HG03354 (cell line): ENCODE measurements around the gene MFAP4.

Experiments used
- ATAC-seq: cut with Tn5 transposase; IDR thresholded peaks from one replicate; pipeline ENCODE4 v1.9.1; 2021; ENCODE audit warnings: mild to moderate bottlenecking; ENCODE audit not compliant: unreplicated experiment, poor library complexity, severe bottlenecking

MFAP4 gene

DNA sequence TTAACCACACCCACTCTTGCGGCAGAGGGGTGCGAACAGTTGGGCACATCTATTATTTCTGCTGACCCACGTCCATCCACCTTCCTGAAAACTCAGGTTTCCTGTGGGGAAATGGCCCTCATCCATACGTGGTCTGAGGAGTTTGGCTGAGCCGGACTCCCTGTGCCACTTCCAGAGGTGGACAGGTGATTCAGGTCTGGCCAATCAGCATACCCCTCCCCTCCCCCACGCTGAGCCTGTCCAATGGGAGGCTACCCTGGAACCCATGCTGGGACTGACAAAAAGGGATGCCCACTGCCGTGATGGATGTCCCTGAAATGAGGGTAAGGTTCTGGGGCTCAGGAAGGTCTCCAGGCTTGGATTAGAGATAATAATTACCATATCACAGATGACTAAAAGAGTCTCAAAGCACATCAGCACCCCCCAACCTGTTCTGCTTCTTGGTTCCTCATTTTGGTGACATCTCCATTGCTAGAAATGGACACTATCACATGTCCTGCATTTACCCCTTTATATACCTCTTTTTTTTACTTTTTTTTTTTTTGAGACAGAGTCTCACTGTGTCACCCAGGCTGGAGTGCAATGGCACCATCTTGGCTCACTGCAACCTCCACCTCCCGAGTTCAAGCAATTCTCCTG lies 14.0 kb downstream of the MFAP4 start:
- ATAC-seq: no peak

DNA sequence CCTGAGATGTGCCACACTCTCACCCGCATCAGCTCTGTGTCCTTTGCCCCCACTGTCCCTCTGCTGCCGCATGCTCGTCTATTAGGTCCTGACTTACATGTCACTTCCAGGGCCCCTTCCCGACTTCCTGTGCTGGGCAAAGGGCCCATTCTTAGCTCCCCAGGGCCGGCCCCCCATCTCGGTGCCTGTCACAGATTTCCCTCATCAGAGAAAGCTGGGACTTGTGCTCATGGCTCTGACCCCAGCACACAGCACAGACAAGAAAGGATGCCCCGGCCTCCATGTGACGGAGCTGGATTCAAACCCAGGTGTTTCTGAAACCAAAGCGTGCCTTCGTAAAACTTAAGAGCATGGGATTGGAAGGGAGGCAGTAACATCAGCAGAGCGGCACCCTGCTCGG lies 14.6 kb downstream of the MFAP4 start:
- ATAC-seq: no peak

DNA sequence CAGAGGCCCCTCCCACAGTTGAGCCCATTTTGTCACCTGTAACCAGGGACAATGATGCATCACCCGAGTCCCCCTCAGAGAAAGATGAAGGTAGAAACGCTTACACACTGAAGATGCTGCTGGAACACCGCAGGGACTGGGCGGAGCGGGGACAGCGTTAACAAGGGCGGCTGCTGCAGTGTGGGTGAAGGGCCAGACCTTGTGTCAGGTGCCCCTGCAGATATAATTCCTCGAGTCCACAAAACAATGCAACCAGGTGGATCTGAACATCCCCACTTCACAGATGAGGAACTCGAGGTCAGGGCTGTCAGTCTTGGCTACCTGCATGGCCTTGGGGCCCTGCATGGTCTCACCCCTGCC lies 15.0 kb downstream of the MFAP4 start:
- no peak for ATAC-seq

DNA sequence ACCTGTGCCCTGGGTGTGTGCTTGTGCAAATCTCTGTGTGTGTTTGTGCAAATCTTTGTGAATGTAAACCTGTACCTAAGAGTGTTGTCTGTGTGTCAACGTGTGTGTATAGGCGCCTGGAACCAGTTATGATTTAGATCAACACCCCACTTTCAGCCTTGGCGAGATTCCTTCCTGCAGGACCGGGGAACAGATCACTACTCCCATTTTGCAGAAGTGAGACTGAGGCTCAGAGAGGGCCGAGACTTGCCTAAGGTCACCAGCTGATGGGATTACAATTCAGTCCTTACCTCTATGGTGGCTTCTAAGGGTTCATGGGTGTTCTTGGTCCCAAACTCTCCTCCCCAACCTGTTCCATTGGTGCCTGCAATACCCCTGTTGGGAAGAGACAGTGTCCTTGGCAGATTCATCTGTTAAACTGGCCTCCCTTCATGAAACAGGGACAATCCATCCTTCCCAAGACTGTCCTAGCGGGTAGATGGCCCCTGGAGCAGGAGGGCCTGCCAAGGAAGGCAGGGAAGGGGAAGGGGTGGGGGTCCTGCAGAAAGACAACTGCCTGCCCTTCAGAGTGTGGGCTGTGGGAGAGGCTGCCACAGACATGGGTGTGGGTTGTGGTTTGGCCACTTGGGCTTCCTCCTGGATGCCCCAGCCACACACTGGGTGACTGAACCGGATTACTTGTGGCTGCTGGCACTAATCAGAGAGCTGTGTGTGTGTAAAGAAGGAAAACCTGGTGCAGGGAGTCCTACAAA lies 15.6 kb downstream of the MFAP4 start:
- ATAC-seq: no peak

DNA sequence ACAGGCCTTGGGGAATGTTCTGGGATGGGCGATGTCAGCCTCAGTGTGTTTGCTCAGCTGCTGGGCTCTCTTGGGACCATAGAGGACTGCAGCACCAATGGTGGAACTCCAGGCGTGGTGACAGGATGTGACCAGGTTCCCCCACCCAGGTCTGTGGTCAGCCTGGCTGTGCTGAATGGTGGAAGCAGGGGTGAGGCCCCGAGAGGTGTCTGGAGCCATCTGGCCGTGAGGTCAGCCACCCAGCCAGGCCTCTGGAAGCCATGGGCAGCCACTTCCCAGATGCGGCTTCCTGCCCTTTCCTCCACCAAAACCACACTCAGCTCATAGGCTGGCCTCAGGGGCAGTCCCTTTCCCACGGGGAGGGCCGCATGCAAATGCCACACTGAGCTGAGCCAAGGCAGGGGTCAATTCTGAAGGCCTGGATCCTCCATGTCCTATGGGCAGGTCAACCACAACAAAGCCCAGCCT lies 16.5 kb downstream of the MFAP4 start:
- ATAC-seq: peak; percentile 78

- no peak for ATAC-seq
These were observed 17.0 kb downstream of the MFAP4 start for GRCh38 chr17:19369846-19370492.

- no peak for ATAC-seq
These were observed 17.7 kb downstream of the MFAP4 start for GRCh38 chr17:19369107-19369778.

GRCh38 chr17:19368229-19368628 lies 18.8 kb downstream of the MFAP4 start:
- ATAC-seq: no peak

DNA sequence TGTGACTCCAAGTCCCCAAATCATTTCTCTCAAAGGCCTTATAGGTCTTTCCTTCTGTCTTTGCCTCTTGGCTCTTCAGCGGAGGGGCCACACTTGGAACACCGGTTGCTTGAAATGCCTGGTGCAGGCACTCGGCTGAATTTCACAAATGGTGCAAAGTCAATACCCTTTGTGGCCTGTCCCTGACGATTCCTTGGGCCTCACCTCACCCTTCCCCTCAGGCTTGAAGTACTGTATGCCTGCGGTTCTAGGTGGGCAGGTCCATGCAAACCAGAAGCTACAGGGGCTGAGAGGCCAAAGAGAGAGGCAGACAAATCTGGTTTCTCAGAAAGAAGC lies 20.4 kb downstream of the MFAP4 start:
- ATAC-seq: no peak

DNA sequence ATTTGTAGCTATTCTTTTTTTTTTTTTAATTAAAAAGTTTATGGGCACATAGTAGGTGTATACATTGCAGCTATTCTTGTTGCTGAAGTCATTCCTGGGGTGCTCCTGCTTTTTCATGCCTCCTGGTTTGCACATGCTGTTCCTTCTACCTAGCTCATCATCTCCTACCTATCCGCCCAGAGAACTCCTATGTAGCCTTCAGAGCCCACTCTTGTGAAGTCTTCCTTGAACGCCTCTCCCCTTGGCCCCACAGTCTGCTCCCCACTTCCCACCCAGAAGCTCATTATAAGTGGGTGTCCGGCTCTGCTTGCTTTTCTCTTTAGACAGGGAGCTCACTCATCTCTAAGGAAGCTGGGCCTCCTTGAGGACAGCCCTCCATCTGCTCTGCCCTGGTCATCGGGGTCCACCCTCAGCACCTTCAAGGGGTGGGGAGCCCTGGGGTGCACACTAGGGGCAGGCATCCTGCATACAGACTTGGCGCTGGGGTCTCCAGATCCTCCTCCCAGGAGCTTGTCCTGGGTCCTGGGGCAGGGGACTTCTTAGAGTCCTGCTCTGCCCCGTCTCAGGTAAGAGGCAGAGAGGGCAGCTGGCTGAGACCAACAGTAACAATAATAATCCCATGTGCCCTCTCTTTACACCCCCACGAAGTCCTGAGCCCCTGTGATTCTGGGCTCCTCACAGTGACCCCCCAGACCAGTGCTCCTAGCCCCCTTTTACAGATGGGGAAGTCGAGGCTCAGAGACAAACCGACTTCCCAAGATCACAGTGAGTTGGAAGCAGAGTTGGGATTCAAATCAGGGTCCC lies 21.0 kb downstream of the MFAP4 start:
- ATAC-seq: no peak

- no peak for ATAC-seq
These were observed 21.5 kb downstream of the MFAP4 start for GRCh38 chr17:19365499-19365817.

DNA sequence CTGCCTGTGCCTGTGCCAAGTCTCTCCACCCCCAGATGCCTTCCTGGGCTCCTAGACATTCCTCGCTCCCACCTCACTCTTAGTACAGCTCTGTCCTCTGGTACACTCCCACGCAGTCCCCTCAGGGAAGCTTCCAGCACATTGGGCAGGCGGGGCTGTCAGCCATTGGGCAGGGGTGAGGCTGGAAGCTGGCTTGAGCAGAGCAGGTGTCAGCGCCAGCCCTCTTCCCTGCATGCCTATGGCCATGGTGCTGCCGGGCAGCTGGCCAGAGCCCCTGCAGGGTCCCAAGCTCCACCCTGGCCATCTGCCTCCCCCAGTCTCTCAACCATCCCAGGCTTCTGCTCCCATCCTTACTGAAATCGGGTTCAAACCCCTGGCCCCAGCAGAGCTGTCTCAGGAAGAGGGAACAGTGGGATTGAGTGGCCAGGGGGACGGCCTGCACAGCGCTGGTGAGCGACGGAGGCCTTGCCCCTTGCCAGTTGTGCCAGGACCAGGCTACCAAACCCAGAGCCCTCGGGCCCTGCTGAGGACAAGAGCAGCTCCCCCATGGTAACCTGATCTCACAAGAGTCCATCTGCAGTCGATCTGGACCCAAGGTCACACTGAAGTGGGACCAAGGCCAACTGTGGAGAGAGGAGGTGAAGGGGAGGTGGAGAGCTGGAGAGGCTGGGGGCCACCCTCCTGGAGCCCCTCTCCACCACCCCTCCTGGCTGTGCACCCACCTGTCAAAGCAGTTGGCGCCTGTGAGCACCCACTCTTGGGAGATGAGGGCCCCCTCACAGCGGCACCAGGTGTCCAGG lies 22.1 kb downstream of the MFAP4 start:
- no peak for ATAC-seq

- no peak for ATAC-seq
These were observed 23.4 kb downstream of the MFAP4 start for GRCh38 chr17:19363460-19364035.

- no peak for ATAC-seq
These were observed 23.9 kb downstream of the MFAP4 start for GRCh38 chr17:19363114-19363438.

GRCh38 chr17:19362277-19363113 lies 24.5 kb downstream of the MFAP4 start, which contains the start of gene B9D1:
Gene B9D1 (minus strand): TSS chr17:19362723. CDS start chr17:19362569, 154 bp downstream.
- ATAC-seq: peak; percentile 83

DNA sequence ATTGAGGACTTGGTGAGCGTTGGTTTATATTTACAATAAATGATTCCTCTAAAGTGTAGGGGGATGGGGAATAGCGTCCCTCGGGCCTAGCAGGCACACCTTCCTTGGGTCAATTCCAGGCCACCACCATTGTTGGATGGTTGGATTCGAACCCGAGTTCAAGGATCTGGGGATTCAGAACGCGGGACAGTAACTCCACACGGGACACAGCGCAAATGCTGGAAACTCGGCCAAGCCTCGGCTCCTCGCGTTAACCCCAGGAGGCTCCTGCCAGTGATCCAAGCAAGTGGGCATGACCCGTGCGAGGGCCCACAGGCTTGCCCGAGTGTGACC lies 25.1 kb downstream of the MFAP4 start:
- ATAC-seq: no peak

GRCh38 chr17:19361326-19361725 lies 25.7 kb downstream of the MFAP4 start:
- no peak for ATAC-seq

DNA sequence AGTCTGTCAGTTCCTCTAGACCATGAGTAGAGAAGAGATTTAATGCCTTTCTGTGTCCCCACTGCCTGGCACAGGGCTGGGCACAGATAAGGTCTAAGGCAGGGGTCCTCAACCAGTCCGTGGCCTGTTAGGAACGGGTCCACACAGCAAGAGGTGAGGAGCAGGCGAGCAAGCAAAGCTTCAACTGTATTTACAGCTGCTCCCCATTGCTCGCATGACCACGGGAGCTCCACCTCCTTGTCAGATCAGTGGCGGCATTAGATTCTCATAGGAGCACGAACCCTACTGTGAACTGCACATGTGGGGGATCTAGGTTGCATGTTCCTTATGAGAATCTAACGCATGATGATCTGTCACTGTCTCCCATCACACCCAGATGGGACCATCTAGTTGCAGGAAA lies 26.2 kb downstream of the MFAP4 start:
- ATAC-seq: no peak
